T-helper 9 cell (primary cell): ENCODE results near the gene ABHD11.
A peak's percentile ranks its signal among the peaks of the same experiment; 100 is the strongest.
"Not testable (repeated sequence)": the region's sequence is repeated elsewhere in the genome, so short reads cannot be mapped to it uniquely, and the experiment has no call there.

Experiments used
- DNase-seq: peaks from one replicate; pipeline ENCODE4 v3.0.0-alpha.2; 2020

ABHD11 gene

DNA sequence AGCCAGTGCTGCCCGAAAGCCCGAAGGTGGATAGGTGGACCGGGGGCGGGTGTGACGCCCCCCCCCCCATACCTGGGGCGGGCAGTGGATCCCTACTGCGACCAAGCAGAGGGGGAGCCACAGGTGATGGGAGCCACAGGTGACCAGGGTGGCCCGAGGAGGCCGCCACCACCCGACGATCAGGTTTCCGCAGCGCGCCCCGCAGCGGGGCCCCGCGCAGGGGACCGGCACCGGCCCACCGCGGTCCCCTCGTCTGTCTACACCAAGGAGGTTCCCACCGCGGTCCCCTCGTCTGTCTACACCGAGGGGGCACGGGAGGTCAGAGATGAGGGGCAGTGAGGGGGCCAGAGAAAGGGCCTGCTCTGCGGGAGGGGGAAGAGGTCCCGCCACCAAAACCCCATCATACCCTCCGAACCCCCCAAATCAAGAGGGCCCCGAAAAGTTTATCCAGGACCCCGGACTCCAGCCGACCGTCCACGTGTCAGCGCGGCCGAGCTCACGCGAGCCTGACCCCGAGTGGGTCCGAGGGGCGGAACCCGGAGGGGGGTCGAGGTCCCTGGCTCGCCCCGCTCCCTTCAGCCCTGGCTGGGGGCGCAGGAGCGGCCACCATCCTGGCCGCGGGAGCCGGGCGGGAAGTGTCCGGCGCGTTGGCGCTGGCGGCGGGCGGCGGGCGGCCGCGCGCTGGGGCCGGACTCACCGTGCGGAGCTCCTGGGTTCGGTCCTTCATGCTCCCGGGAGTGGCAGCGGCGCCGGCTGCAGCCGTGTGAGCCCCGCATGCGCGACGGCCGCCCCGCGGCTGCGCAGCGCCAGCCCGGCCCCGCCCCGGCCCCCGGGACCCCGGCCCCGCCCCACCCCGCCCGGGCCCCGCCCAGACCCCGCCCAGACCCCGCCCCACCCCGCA lies 19.4 kb downstream of the ABHD11 start, which contains the start of gene STX1A:
Gene STX1A (minus strand): TSS at position 765 of the 901 bp plus-strand sequence. CDS start 38 bp downstream, at position 727.
- peak; percentile 65 for DNase-seq

DNA sequence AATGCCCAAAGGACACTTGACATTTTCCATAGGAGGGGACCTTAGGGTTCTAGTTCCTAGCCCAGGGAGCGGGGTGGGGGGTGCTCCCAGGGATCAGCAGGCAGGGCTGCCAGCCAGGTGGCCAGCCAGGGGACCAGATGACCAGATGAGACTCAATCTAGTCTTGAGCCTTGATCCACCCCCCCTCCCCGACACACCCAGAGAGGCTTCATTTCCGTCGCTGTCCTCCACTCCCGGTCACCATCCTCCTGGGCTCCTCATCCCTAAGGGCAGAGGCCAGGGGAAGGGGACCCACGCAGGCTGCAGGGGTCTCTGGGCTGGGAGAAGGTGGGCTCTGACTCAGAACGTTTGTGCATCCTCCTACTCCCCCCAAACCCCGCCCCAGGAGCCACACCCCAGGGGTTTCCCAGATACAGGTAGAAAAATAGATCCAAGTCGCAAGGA lies 20.1 kb downstream of the ABHD11 start:
- DNase-seq, result no peak

DNA sequence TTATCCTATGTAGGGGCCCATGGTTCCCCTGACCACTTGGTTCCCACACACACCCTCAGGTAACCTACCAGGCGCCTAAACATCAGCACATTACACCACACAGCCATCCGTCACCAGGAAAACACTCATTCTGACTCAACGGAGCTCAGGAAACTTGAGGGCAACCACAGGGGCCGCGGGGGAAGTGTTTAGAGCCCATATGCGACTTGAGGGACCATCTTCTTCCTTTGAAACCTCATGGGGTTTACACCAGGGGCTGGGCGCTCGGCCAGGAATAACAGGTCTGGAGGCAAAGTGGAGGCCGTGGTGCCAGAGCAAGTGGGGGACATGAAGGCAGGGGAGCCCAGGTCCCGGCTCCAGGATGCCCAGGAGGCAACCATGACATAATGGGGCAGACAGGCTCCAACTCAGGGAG lies 20.6 kb downstream of the ABHD11 start:
- peak; percentile 71 for DNase-seq

DNA sequence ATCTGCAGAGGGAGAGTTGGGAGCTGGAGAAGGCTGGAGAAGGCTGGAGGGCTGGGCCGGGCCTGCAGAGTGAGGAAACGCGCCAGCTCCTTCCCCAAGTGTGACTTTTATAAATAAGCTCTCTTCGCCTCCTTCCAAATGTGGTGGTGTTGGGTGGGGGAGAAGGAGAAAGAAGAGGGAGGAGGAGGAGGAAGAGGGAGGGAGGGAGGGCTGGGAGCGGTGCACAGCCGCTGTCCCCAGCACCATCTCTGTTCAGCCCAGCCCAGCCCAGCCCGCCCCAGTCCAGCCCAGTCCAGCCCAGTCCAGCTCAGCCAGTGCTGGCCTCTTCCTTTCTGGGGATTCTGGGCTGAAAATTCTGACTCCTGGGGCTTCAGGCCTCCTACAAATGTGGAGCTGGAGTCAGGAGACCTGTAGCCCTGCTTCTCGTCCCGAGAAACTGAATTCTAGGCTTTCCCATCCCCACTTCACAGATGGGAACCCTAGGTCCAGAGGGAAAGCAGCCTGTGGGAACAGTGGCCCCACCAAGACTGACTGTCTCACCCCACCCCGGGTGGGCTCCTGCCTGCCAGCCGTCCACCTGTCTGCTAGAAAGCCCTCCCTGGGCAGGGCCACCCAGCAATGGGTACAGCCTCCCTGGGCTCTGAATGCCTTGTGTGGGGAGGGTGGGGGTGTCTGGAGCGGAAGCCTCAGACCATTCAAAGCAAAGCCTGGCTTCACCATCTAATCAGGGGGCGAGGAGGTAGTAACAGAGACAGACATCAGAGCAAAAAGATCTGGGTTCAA lies 21.4 kb downstream of the ABHD11 start:
- no peak for DNase-seq

DNA sequence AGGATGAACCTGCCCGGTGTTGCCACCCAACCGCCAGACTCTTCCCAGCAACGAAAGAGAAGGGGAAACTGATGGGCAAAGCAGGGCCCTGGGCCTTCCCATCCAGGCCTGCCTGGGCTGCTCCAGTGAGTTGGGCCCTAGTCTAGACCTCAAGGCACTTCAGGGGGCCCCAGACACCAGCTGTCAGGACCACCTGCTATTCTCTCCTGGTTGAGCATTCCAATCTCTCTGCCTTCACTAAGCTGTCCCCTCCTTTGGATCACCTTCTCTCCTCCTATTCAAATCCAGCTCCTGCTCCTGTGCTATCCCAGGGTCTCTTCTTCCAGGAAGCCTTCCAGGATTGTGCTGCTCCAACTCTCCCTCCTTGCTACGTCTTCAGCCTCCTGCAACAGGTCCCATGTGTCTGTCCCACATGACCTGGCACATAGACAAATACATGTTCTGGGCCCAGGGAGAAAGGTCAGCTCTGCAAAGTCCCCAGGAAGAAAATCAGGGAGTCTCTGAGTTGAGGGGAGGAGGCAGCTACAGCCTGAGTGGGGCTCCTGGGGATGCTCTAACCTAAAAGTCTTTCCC lies 22.2 kb downstream of the ABHD11 start:
- no peak for DNase-seq

DNA sequence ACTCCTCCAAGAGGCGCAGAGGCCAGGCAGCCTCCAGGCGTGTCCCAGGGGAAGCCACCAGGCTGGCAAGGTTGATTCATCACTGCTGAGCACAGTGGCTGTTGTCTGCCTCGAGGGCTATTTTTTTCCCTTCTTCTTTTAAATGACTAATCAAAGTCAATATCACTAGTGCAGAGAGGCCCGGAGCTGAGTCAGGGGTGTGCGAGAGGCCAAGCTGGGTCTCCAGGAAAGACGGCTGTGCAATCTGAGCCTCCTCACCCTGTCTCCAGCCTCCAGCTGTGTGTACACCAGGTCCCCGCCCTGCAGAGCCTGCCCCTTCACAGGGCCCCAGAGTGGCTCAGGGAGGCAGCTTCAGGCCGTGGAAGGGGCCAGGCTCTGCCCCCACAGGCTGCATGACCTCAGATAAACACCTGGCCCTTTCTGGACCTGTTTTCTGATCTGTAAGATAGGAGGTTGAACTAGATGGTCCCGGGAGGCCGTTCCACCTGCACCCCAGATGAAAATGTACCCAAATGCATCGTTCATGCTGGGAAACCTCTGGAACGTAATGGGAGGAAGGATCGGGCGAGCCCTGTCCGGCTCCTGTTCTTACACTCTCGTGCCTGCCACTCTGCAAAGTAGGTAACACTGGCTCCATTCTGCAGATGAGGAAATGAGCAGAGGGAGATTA lies 22.8 kb downstream of the ABHD11 start:
- DNase-seq, result no peak

DNA sequence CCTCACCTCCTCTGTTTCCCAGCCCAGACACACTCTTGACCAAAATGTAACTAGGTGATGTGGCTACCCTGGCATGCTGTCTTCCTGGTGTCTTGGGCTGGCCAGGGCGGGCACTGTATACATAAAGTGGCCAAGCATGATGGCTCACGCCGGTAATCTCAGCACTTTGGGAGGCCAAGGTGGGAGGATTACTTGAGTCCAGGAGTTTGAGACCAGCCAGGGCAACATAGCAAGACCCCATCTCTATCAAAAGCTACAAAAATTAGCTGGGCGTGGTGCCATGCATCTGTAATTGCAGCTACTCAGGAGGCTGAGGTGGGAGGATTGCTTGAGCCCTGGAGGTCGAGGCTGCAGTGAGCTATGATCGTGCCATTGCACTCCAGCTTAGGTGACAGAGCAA lies 25.3 kb downstream of the ABHD11 start:
- not testable (repeated sequence) for DNase-seq

DNA sequence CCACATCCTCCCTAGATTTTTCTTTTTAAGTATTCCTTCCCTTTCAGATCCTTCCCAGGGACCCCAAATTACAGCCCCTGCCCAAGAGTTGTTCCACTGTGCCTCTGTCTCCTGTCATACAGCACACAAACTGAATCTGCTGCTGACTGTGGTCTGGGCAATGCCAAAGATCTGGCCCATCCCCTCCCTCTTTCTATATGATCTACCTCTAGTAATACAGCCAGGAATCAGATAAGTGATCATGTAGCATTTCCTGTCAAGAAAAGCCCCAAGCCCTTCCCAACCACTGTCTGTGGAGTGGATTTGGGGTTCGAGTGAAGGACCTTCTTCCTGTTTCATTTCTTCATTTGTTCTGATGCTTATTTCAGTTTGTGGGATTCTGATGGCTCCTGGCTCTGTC lies 25.8 kb downstream of the ABHD11 start:
- DNase-seq, result no peak

DNA sequence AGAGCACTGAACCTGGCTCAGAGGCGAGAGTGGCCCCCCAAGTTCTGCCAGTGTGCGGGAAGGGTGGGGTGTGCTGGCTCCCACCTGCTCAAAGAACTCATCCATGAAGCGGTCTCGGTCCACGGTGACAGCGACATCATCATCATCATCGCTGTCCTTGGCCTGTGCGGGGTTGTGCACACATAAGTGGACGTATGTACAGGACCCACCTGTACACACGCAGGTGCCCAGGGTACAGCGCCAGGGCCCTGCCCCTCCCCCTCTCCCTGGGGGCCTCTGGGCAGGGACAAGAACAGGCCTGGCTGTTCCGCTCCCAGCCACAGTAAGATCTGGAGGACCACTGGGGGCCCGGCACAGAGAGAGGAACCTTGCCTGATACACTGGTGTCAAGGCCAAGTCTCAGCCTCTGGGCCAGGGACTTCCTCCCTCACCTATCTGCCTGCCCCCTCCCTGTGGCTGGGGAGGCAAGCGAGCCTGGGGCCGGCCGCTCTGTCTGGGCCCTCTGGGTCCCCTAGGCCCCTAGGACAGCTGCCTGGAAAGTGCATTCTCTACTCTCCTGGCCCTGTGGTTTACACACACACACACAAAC lies 29.5 kb downstream of the ABHD11 start:
- DNase-seq, result no peak

DNA sequence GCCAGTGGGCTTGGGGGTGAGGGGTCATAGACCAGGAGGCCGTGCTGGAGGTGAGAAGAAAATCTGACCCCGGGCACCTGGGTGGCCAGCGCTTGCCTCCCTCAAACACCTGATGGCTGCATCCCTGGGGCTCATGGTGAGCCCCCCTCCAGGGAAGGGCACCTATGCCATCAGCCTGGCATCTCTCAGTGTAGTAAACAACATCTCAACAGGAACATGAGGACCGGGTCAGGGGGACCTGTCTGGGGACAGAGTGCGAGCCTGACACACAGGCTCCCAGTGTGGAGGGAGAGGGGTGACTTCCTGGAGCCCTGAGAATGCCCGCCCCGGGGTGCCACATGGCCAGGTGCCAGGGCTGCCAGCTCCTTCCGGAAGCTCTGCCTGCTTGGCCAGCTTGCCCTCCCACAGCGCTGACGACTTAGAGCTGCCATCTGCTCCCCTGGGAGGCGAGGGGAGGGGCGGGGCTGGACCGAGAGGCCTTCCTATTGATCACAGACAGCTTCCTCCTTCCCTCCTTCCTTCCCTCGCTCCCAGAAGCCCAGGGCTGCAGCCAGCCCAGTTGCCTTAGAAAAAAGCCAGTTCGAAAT lies 31.5 kb downstream of the ABHD11 start:
- DNase-seq, result no peak

DNA sequence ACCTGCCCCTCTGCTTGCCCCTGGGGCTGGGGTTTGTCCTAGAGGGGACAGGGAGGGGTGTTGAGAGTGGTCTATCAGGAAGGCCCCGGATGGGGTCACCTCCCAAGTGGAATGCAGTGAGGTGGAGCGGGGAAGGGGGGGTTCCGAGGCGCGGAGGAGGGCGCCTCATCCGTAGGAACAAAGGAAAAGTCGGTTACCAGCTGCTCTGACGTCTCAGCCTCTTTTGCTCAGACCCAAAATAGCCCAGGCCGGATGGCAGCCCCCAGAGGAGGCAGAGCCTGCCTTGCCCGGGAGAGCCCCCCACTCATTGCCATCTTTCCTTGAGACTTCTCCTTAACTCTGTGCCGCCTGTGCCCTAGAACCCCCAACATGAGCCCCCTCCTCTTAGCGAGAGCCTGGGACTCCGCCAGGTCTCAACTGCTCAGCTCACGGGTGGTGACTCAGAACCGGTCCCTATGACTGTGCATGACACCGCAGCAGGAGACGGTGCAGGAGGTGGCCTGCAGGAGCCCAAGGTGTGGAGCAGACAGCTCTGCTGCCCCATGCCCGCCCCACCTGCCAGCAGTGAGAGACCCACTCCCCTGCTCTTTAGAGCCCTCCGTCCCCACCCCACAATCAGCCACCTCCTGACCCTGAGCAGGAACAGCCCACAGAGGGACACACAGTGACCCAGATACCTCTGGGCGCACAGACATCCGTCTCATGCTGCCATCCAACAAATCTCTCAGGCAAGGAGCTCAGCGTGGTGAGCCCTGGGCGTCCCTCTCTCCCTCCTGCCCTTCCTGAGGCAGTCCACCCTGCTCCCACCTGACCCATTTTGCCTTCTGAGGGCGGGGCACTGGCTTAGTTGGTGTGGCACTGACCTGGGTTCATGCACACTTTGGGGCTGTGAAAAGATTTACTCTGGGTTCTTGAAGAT lies 32.2 kb downstream of the ABHD11 start:
- DNase-seq, result no peak

DNA sequence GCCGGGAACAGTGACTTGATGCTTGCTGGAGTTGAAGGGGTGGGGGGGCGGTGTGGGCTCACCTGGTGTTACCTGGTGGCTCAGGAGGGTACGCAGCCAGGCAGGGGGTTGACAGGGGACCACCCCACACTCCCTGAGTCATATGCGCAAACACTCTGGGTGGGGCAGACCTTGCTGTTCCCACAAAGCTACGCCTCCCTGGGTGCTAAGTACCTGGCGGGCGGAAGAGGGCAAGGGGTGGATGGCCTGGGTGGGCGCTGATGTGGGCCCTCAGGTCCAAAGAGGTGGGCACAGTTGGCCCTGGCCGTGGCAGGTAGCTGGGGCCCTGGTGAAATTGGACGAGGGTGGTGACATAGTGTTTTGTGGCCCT lies 33.1 kb downstream of the ABHD11 start:
- no peak for DNase-seq

DNA sequence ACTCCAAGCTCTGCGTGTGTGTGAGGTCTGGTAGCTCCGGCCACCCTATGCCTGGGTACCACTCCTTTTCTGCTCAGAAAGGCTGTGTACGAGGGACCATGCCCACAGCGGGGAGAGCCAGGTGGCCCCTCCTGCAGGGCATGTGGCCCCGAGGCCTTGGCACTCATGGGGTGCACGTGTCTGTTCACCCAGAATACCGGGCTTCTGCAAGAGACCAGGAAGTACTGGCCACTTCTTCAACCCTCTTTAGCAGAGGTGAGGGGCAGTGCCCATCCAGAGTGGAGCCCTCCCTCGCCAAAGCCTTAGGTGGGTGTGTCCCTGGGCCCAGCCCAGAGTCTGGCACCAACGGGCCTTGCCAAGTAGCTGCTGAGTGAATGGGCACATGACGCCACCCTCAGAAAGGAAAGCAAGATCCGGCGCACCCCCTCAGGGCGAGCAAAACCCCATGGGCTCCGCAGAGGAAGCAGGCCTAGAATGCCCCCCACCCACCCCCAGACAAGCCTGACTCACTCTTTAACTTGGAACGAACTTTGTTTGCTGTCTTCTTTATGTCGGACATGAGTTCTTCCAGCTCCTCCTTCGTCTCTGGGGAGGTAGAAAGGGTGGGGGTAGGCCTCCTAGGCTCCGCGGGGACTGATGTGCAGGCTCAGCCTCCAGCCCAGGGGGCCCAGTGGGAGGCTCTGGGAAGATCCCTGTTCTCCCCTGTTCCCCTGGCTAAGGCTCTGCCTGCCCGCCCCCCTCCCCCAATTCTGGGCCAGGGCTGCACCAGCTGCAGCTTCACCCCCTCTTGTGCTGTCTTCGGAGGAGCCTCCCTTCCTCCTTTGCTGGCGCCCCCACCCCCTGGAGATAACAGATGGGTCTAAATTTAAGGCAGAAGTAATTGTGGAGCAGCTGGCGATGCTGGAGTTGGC lies 33.7 kb downstream of the ABHD11 start:
- DNase-seq, result no peak

DNA sequence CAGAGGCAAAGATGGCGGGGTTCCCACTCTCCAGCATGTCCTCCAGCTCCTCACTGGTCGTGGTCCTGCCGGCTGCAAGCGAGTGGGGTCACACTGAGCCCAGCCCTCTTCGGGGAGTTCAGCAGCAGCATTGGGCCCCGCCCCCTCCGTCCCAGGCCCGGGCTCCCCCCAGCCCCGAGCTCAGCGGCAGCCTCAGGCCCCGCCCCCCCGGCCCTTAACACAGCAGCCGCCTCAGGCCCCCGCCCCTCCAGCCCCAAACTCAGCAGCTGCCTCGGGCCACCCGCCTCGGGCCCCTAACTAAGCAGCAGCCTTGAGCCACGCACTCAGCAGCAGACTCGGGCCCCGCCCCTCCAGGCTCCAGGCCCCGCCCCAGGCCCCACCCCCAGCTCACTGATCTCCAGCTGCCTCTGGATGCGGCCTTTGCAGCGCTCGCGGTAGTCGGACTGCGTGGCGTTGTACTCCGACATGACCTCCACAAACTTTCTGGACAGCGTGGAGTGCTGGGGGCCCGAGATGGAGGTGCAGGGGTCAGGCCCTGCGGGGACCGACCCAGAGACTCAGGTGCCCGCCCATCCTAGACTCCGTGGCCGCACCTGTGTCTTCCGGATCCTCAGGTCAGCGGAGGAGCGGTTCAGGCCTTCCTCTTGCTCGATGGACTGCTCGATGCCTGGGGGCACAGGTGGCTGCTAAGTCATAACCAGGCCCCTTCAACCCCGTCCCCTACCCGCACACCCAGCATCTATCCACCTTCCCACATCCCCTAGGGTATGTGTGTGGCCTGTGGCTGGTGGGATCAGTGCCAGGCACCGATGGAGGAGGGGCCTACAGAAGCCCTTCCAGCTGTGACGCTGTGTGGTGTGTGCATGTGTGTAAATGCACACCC lies 34.6 kb downstream of the ABHD11 start:
- DNase-seq, result no peak

DNA sequence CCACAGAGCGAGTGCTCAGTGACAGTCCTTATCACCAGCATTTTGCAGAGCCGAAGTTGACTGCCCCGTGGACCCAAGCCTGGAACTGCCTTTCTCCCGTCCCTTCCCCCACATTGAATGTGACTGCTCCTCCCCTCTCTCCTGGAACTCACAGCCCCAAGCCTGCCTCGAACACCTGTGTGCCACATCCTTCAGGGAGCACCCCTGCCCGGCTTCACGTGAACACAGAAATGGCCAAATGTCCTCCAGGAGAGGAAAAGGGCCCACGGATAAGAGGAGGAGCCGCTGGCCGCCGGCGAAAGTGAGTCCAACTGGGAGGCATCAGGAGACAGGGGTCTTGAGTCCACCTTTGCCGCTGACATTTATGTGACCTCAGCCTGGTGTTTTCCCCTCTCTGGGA lies 35.4 kb downstream of the ABHD11 start:
- no peak for DNase-seq

DNA sequence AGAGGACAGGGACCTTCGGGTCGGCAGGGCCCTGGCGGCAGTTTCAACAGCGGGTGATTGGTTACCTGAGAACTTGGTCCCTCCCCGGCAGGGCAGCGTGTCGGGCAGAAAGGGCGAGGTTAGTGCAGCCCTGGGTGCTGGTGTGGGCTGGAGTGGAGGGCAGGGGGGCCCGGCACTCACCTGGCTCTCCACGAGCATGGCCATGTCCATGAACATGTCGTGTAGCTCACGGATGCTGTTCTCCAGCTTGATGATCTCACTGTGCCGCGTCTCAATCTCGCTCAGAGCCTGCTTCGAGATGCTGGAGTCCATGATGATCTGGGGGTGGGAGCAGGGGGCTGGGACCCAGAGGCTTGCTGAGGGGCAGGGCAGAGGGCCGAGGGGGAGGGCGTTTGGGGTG lies 35.9 kb downstream of the ABHD11 start:
- DNase-seq, result no peak

DNA sequence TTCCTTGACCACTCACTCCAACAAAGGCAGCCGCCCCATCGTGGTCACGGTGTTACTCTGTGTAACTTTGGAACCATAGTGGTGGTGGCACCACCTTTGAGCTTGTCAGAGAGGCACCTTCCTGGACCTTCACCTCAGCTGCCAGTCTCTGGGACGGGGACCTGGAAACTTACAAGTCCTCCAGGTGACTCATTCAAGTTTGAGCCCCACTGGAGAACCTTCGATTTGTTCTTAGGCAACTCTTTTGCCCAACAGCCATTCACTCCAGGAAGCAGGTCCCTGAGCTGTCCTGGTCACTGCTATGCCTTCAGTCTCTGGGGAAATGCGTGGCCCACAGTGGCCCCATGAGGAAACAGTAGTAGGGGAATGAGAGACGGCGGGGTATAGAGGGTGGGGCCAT lies 36.4 kb downstream of the ABHD11 start:
- no peak for DNase-seq

DNA sequence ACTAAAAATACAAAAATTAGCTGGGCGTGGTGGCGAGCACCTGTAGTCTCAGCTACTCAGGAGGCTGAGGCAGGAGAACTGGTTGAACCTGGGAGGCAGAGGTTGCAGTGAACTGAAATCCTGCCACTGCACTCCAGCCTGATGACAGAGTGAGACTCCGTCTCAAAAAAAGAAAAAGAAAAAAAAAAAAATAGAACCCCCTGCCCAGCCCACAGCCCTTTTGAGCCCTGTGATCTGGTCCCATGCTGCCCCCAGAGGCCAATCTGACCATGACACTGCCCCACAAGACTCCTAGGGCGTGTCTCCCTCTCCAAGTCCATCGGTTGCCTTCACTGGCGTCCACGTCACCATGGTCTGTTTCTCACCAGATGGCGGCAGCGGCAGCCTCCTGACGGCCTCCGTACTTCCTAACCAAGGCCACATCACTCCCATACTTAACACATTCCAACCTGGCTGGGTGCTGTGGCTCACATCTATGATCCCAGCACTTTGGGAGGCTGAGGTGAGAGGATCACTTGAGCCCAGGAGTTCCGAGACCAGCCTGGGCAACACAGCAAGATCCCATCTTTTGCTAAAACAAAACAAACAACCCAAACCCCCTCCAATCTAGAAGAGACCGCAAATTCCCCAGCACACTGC lies 37.1 kb downstream of the ABHD11 start:
- DNase-seq, result no peak
